ES-I3 (cell line): ENCODE results near the gene CMIP.

Source experiments
- H3K36me3 ChIP-seq: 2 replicates; pipeline ENCODE4 v1.6.1; 2013; ENCODE audit warnings: mild to moderate bottlenecking, low read length, control low read depth, moderate library complexity; ENCODE audit not compliant: insufficient read depth
- H3K4me1 ChIP-seq: 2 replicates; pipeline ENCODE4 v1.6.1; 2013; ENCODE audit warnings: mild to moderate bottlenecking, control low read depth, low read length; ENCODE audit not compliant: insufficient read depth
- H3K9ac ChIP-seq: 2 replicates; pipeline ENCODE4 v1.6.1; 2013; ENCODE audit warnings: low read depth, mild to moderate bottlenecking, low read length, moderate library complexity
- H3K9me3 ChIP-seq: 2 replicates; pipeline ENCODE4 v1.6.1; 2013; ENCODE audit warnings: mild to moderate bottlenecking, low read length, moderate library complexity; ENCODE audit not compliant: control insufficient read depth, insufficient read depth

CMIP gene

GRCh38 chr16:81696961-81697615 is 252.5 kb downstream of the CMIP start:
- no peak overlapping the region for H3K9ac ChIP-seq
- H3K36me3 ChIP-seq: no peaks in the 10 kb centered on the region; the same call in none of the 2 replicates
- H3K4me1 ChIP-seq: peaks cover 4% of the 10 kb centered on the region; the same call in 1 of the 2 replicates

GRCh38 chr16:81697616-81698309 is 253.2 kb downstream of the CMIP start:
- no peaks in the 10 kb centered on the region; the same call in none of the 2 replicates for H3K36me3 ChIP-seq
- no peak overlapping the region for H3K9ac ChIP-seq
- H3K4me1 ChIP-seq: peaks cover 4% of the 10 kb centered on the region; the same call in 1 of the 2 replicates
- H3K9me3 ChIP-seq: no peaks in the 10 kb centered on the region

More at GRCh38 chr16:81696961-81697615, 252.5 kb downstream of the CMIP start:
- no peaks in the 10 kb centered on the region for H3K9me3 ChIP-seq

- H3K4me1 ChIP-seq: peaks cover 4% of the 10 kb centered on the region; the same call in 1 of the 2 replicates
- H3K9ac ChIP-seq: no peak overlapping the region
- H3K9me3 ChIP-seq: no peaks in the 10 kb centered on the region
- H3K36me3 ChIP-seq: no peaks in the 10 kb centered on the region; the same call in none of the 2 replicates
Observed at GRCh38 chr16:81698310-81698641, 253.7 kb downstream of the CMIP start.

DNA sequence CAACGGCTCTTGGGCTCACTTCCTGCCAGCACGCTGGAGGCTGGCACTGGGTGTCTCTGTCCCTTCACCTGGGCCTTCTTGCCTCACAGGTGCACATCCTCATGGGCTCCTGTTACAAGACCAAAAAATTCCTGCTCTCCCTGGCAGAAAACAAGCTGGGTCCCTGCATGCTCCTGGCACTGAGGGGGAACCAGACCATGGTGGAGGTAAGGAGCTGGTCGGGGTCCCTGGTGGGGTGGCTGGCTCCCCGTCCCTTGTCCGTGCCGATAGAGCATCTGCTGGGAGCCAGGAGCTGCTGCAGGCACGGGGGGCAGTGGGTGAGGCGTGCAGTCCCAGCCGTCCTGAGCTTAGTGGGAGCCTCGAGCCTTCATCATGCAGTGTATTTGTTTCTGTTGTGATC is 255.0 kb downstream of the CMIP start:
- H3K9ac ChIP-seq: no peak overlapping the region
- no peaks in the 10 kb centered on the region for H3K9me3 ChIP-seq
- H3K36me3 ChIP-seq: peaks cover under 1% of the 10 kb centered on the region
- peaks cover 4% of the 10 kb centered on the region; the same call in 1 of the 2 replicates for H3K4me1 ChIP-seq

DNA sequence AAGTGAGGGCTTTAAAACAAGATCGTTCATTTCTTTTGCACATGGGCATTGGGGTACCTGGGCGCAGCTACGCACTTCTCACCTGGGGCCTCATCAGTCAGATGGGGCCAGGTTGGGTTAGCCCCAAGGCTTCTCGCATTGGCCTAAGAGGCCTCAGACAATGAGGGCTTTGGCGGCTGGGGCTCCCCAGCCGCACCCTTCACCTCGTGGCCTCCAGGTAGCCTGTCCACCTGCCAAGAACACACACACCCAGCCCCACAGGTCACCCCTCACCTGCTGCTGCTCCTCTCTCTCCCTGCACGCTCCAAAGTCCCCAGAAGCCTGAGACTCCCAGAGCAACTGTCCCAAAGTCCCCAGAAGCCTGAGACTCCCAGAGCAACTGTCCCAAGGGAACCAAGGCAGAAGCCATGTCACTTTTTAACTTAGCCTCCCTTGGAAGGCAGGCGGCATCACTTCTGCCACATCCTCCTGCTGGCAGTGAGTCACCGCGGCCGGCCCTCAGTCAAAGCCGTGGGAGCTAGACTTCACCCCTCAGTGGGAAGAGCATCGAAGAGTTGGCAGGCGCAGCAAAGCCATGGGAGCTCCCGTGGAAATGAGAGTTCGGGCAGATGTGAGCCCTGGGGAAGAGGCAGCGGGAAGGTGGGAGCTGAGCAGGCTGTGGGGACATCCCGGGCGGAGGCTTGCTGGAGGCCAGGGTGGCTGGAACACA is 255.6 kb downstream of the CMIP start:
- Histone ChIP-seq H3K4me1 (peaks cover 4% of the 10 kb centered on the region; the same call in 1 of the 2 replicates), H3K9ac (no peak overlapping the region), H3K36me3 (peaks cover 6% of the 10 kb centered on the region)

DNA sequence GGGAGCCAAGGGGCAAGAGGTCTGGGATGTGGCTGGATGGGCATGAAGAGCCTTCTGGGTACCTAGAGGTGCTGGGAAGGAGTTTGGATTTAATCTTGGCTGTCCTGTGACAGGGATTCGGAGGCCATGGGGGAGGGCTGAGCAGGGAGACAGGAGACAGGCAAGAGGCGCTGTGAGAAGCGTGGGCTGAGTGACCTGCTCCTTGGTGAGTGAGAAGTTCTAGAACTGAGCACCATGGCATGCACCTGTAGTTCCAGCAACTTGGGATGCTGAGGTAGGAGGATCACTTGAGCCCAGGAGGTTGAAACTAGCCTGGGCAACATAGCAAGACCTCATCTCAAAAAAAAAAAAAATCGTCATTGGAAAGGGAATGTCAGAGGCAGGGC is 256.2 kb downstream of the CMIP start:
- H3K9ac ChIP-seq: no peak overlapping the region
- no peaks in the 10 kb centered on the region for H3K9me3 ChIP-seq
- H3K36me3 ChIP-seq: peaks cover 11% of the 10 kb centered on the region
- H3K4me1 ChIP-seq: no peaks in the 10 kb centered on the region; the same call in 1 of the 2 replicates

More for the DNA sequence above, 255.6 kb downstream of the CMIP start:
- no peaks in the 10 kb centered on the region for H3K9me3 ChIP-seq

GRCh38 chr16:81701296-81701970 is 256.8 kb downstream of the CMIP start:
- Histone ChIP-seq H3K36me3 (peaks cover 16% of the 10 kb centered on the region), H3K9me3 (no peaks in the 10 kb centered on the region), H3K9ac (no peak overlapping the region), H3K4me1 (no peaks in the 10 kb centered on the region; the same call in 1 of the 2 replicates)

DNA sequence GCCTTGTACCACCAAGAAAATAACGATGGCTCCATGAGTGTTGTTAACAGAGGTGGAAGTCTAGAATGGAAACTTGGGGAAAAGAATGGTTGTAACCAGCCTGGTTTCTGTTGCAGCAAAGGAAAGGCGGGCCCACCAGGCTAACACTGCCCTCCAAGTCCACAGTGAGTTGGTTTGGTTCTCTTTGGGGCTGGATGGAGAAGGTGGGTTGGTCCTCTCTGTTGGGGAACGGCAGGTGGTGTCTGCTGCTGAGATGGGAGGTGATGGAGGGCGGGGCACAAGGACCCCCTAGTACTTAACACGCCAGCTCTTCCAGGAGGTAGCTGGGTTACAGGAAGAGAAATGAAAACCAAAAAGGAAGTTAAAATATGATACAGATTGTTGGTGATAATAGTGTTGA is 257.9 kb downstream of the CMIP start:
- no peaks in the 10 kb centered on the region; the same call in 1 of the 2 replicates for H3K4me1 ChIP-seq
- no peak overlapping the region for H3K9ac ChIP-seq
- peaks cover 16% of the 10 kb centered on the region for H3K36me3 ChIP-seq
- H3K9me3 ChIP-seq: no peaks in the 10 kb centered on the region

DNA sequence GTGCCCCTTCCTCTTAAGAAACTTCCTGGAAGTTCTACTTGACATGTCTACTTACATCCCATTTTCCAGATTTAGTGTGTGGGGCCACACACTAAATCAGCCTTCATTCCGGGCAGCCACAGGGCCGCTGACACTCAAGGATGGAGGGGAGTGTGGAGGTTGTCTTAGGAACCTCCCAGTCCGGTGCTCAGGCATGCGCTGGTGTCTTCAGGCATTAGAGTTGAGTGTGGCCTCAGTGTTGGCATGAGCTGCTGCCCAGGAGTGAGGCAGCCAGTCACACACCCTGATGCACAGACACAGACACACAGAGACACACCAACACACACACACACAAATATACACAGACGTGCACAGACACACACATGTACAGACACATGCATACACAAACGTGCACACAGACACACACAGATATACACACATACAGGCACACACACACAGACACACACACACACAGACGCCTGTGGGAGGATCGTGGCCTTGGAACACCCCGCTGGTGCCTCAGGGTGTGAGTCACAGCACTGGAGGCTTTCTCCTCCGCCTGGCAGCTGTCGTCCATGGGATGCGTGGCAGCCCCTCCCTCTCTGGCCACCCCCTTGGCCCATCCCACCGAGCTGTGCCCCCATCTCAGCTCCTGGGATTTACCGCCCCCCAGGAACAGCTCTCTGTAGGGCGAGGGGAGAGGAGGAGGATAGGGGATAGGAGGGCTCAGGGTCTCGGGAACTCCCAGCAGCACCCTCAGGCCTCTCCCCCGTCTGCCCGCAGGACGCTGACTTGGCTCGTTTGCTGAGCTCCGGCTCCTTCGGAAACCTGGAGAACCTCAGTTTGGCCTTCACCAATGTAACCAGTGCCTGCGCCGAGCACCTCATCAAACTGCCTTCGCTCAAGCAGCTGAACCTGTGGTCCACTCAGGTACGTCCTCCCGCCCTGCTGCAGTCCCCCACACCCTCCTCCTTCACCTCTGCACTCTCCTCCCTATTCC is 258.9 kb downstream of the CMIP start:
- H3K4me1 ChIP-seq: no peaks in the 10 kb centered on the region; the same call in 1 of the 2 replicates
- H3K36me3 ChIP-seq: peaks cover 16% of the 10 kb centered on the region
- H3K9ac ChIP-seq: no peak overlapping the region
- H3K9me3 ChIP-seq: no peaks in the 10 kb centered on the region

DNA sequence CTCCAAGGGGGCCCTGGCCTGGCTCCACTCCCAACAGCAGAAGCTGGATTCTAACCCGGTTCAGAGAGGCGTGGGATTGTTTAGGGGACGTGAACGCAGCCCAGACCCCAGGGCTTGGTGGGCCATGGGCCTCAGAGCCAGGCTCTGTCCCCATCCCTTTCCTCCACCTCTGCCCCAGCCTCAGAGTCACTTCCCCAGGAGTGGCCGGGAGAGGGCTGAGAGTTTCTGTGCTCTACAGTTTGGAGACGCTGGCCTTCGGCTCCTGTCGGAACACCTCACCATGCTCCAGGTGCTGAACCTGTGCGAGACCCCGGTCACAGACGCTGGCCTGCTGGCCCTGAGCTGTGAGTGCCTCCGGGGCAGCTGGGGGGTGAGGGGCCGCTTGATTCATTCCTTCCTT is 260.7 kb downstream of the CMIP start:
- peaks cover 3% of the 10 kb centered on the region; the same call in 1 of the 2 replicates for H3K4me1 ChIP-seq
- H3K9me3 ChIP-seq: no peaks in the 10 kb centered on the region
- no peak overlapping the region for H3K9ac ChIP-seq
- H3K36me3 ChIP-seq: peaks cover 16% of the 10 kb centered on the region

DNA sequence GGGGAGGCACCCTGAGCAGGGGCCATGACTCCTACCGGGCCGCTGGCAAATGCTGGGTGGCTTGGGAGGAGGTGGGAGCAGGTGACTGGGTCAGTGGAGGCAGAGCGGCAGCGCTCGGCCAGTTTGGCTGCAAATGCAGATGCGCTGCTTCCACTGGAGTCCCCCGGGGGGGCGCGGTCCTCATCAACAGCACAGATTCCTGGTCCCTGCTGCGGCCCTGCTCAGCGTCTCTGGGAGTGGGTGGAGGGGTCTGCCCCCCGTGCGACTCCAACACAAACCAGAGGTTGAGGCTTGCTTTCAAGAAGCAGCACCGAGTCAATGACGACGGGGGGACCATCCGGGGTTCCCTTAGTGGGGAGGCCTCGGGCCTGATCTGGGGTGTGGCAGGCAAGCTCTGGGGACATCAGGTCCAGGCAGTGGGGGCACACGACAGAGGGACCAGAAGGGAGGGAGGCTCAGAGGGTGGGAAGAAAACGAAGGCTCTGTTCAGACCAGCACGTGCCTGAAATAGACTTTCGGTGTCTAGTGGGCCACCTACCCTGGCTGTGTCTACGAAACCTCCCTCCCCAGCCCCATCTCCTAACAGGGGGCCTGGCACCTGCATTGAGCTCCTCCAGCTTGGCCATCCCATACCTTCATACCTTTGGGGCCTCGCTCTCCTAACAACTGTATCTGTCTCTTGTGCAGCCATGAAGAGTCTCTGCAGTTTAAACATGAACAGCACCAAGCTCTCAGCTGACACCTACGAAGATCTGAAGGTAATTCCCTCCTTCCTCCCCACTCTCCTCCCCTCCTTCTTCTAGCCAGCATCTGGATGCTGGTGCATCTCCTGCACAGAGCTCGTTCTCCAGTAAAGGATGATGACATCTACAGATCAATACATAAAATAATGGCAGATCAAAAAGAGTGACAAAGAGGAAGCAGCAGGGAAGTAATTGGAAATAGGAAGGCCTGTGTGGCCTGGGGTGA is 262.0 kb downstream of the CMIP start:
- Histone ChIP-seq H3K9me3 (no peaks in the 10 kb centered on the region), H3K9ac (no peak overlapping the region), H3K4me1 (peaks cover 11% of the 10 kb centered on the region), H3K36me3 (peaks cover 16% of the 10 kb centered on the region)

- Histone ChIP-seq H3K36me3 (peaks cover 16% of the 10 kb centered on the region), H3K9ac (no peak overlapping the region), H3K4me1 (peaks cover 17% of the 10 kb centered on the region)
Observed at GRCh38 chr16:81707411-81708265, 263.0 kb downstream of the CMIP start.

More at GRCh38 chr16:81707411-81708265, 263.0 kb downstream of the CMIP start:
- H3K9me3 ChIP-seq: no peaks in the 10 kb centered on the region
